ENCODE data around the gene FUT9. TPM values are rescaled to one million over a fixed set of nuclear protein-coding genes. Genes with fewer than 3 reads are reported as not detected.

The FUT9 gene
- total and polyA plus RNA-seq, 2 donors (not counting 1 experiment from before 2014, with no cell fraction given) = not detected

GRCh38 chr6:96186516-96187195 lies 170.9 kb downstream of the FUT9 start:
- Histone ChIP-seq H3K27ac (ENCODE audit: insufficient read depth, low read length) (no peak overlapping the region), H4K20me1 (ENCODE audit: control insufficient read depth, extremely low read depth, insufficient read depth, low read length) (no peaks in the 10 kb centered on the region), H3K27me3 (ENCODE audit: control insufficient read depth, insufficient read depth, low read length) (no peaks in the 10 kb centered on the region), H3K9ac (ENCODE audit: insufficient read depth, low read length) (no peak overlapping the region), H3K4me3 (replicated peaks in 1 of 4; ENCODE audit: control extremely low read depth in 1 of 4, insufficient read depth in 1 of 4, low read depth in 3 of 4, low read length in 4 of 4) (no peak overlapping the region), H2AFZ (ENCODE audit: low read length) (no peak overlapping the region), H3K4me2 (ENCODE audit: extremely low read depth, insufficient read depth, low read length) (no peak overlapping the region), H3K79me2 (ENCODE audit: control insufficient read depth, insufficient read depth, low read length) (no peaks in the 10 kb centered on the region), H3K36me3 (ENCODE audit: control insufficient read depth, insufficient read depth, low read length) (no peaks in the 10 kb centered on the region), H3K9me3 (ENCODE audit: control insufficient read depth, insufficient read depth, low read depth, low read length) (no peaks in the 10 kb centered on the region), H3K4me1 (ENCODE audit: control insufficient read depth, extremely low read depth, insufficient read depth, low read length) (no peaks in the 10 kb centered on the region)
- no peak for DNase-seq (ENCODE audit: low read depth in 2 of 2)
- TF ChIP-seq EZH2 (IDR thresholded peaks at IDR 0.05; ENCODE audit: low read length, missing control alignments) (no peak), CTCF (conservative IDR thresholded peaks at IDR 0.05 in 1 of 2, IDR thresholded peaks at IDR 0.05 in 1 of 2; ENCODE audit: low read depth in 1 of 2, low read length in 2 of 2) (no peak)

- Histone ChIP-seq H3K9me3 (ENCODE audit: control insufficient read depth, insufficient read depth, low read depth, low read length) (no peaks in the 10 kb centered on the region), H3K27me3 (ENCODE audit: control insufficient read depth, insufficient read depth, low read length) (no peaks in the 10 kb centered on the region), H3K79me2 (ENCODE audit: control insufficient read depth, insufficient read depth, low read length) (no peaks in the 10 kb centered on the region), H3K9ac (ENCODE audit: insufficient read depth, low read length) (no peak overlapping the region), H3K27ac (ENCODE audit: insufficient read depth, low read length) (no peak overlapping the region), H3K4me1 (ENCODE audit: control insufficient read depth, extremely low read depth, insufficient read depth, low read length) (no peaks in the 10 kb centered on the region), H4K20me1 (ENCODE audit: control insufficient read depth, extremely low read depth, insufficient read depth, low read length) (no peaks in the 10 kb centered on the region), H3K4me2 (ENCODE audit: extremely low read depth, insufficient read depth, low read length) (no peak overlapping the region), H2AFZ (ENCODE audit: low read length) (no peak overlapping the region), H3K4me3 (replicated peaks in 1 of 4; ENCODE audit: control extremely low read depth in 1 of 4, insufficient read depth in 1 of 4, low read depth in 3 of 4, low read length in 4 of 4) (no peak overlapping the region), H3K36me3 (ENCODE audit: control insufficient read depth, insufficient read depth, low read length) (no peaks in the 10 kb centered on the region)
- TF ChIP-seq EZH2 (IDR thresholded peaks at IDR 0.05; ENCODE audit: low read length, missing control alignments) (no peak), CTCF (conservative IDR thresholded peaks at IDR 0.05 in 1 of 2, IDR thresholded peaks at IDR 0.05 in 1 of 2; ENCODE audit: low read depth in 1 of 2, low read length in 2 of 2) (no peak)
- DNase-seq (ENCODE audit: low read depth in 2 of 2) = no peak
Observed at GRCh38 chr6:96194675-96195074, 178.9 kb downstream of the FUT9 start.

GRCh38 chr6:96195272-96195671 lies 179.5 kb downstream of the FUT9 start:
- no peak for TF ChIP-seq EZH2 (IDR thresholded peaks at IDR 0.05; ENCODE audit: low read length, missing control alignments)
- no peak overlapping the region for H3K9ac ChIP-seq (ENCODE audit: insufficient read depth, low read length)
- no peak overlapping the region for H3K4me3 ChIP-seq (replicated peaks in 1 of 4; ENCODE audit: control extremely low read depth in 1 of 4, insufficient read depth in 1 of 4, low read depth in 3 of 4, low read length in 4 of 4)
- H3K27ac ChIP-seq (ENCODE audit: insufficient read depth, low read length) = no peak overlapping the region
- H3K4me2 ChIP-seq (ENCODE audit: extremely low read depth, insufficient read depth, low read length) = no peak overlapping the region
- H4K20me1 ChIP-seq (ENCODE audit: control insufficient read depth, extremely low read depth, insufficient read depth, low read length) = no peaks in the 10 kb centered on the region
- DNase-seq (ENCODE audit: low read depth in 2 of 2) = no peak
- H3K79me2 ChIP-seq (ENCODE audit: control insufficient read depth, insufficient read depth, low read length) = no peaks in the 10 kb centered on the region
- H3K9me3 ChIP-seq (ENCODE audit: control insufficient read depth, insufficient read depth, low read depth, low read length) = no peaks in the 10 kb centered on the region
- H3K36me3 ChIP-seq (ENCODE audit: control insufficient read depth, insufficient read depth, low read length) = no peaks in the 10 kb centered on the region
- no peak overlapping the region for H2AFZ ChIP-seq (ENCODE audit: low read length)
- H3K4me1 ChIP-seq (ENCODE audit: control insufficient read depth, extremely low read depth, insufficient read depth, low read length) = no peaks in the 10 kb centered on the region
- H3K27me3 ChIP-seq (ENCODE audit: control insufficient read depth, insufficient read depth, low read length) = no peaks in the 10 kb centered on the region
